ENCODE measurements around the gene TRABD2B.

Gene TRABD2B

DNA sequence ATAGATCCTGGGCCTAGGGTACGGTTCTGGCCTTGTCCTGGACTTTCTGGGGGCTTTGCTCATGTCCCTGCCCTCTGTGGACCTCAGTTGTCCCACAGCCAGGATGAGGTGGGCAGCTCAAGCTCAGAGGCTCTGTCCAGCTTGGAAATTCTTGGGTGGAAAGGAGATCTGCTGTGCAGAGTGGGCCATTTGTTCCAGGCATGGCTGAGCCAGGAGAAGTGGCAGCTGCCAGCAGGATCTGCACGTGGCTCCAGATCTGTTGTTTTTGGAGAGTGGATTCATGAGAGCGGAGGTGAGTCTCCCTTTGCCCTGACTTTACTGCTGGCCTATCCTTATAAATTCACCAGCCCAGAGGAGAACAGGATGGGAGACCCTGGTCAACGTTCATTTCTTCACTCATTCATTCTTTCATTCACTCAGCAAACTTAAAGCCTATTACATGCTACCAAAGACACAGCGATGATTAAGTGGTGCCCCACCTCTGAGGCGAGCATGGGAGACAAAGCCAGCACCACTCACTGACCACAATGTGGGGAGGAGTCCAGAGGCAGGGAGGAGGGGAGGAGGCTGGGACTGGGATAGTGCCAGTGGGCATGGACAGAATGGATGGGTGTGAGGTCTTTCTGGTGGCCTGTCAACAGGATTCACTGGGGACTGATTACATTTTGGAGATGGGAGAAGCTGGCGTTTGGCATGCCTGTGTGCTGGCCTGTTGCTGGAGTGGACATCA is 205.1 kb downstream of the TRABD2B start:
- H3K27ac Mint-ChIP-seq, result no peak overlapping the region
- no peak overlapping the region for H3K4me3 Mint-ChIP-seq
- no peaks in the 10 kb centered on the region for H3K4me1 Mint-ChIP-seq (ENCODE audit: low read depth)
- H3K36me3 Mint-ChIP-seq (ENCODE audit: low read depth), result no peaks in the 10 kb centered on the region
- H3K27me3 Mint-ChIP-seq, result peaks cover 4% of the 10 kb centered on the region
- no peaks in the 10 kb centered on the region for H3K9me3 Mint-ChIP-seq

GRCh38 chr1:47788761-47789160 is 208.4 kb downstream of the TRABD2B start:
- H3K27me3 Mint-ChIP-seq, result peaks cover 4% of the 10 kb centered on the region
- H3K4me3 Mint-ChIP-seq, result no peak overlapping the region

DNA sequence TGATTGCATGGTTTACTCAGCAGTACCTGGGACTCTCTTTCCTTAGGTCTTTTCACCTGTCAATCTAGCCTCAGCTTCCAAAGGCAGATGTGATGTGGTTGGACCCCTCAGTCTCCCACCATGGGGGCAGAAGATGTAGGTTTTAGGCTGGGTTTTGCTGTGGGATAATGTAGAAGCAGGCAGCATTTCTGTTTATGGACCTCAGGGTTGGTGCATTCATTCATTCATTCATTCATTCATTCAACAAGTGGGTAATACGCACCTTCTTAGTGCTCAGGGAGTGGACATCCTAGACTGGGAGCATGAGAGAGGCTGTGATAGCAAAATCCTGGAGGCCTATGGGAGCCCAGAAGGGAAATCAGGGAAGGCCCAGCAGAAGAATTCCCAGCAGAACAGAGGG is 209.6 kb downstream of the TRABD2B start:
- no peaks in the 10 kb centered on the region for H3K36me3 Mint-ChIP-seq (ENCODE audit: low read depth)
- H3K27ac Mint-ChIP-seq, result no peak overlapping the region
- H3K27me3 Mint-ChIP-seq, result peaks cover 4% of the 10 kb centered on the region
- H3K9me3 Mint-ChIP-seq, result no peaks in the 10 kb centered on the region
- no peak overlapping the region for H3K4me3 Mint-ChIP-seq
- no peaks in the 10 kb centered on the region for H3K4me1 Mint-ChIP-seq (ENCODE audit: low read depth)

More at GRCh38 chr1:47788761-47789160, 208.4 kb downstream of the TRABD2B start:
- Mint-ChIP-seq H3K4me1 (ENCODE audit: low read depth) (no peaks in the 10 kb centered on the region), H3K36me3 (ENCODE audit: low read depth) (no peaks in the 10 kb centered on the region), H3K27ac (no peak overlapping the region), H3K9me3 (no peaks in the 10 kb centered on the region)

GRCh38 chr1:47786316-47786715 is 210.9 kb downstream of the TRABD2B start:
- H3K9me3 Mint-ChIP-seq, result no peaks in the 10 kb centered on the region
- H3K27ac Mint-ChIP-seq, result no peak overlapping the region
- H3K27me3 Mint-ChIP-seq, result peaks cover 4% of the 10 kb centered on the region
- no peaks in the 10 kb centered on the region for H3K36me3 Mint-ChIP-seq (ENCODE audit: low read depth)
- no peak overlapping the region for H3K4me3 Mint-ChIP-seq
- no peaks in the 10 kb centered on the region for H3K4me1 Mint-ChIP-seq (ENCODE audit: low read depth)

DNA sequence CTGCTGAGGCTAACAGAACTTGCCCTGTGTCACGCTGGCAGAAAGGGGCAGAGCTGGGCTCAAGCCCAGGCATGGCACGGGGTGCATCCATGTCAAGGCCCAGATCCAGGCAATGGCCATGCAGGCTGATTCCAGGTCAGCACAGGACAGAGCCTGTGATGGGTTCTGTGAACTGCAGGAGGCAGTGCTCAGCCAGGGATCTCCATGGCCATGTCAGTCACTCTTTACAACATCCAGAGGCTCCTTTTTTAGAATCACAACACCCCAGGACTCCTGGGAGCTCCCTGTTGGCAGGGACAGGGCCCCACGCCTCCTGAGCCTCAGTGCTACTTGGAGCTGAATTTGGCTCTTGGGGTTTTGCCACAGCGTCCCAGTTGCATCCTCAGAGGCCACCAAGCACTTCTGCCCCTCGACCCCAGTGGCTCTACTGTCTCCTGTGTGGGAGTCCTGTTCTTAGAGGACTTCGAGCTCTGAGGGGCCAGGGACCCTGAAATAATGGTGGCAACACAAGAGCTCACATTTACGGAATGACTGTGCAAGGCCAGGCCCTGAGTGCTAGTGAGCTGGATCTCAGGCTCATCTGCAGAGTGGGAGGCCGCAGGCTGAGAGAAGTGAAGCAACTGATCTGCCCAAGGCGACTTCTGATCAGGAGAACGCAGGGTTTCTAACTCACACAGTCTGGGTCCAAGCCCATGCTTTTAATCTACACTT is 211.5 kb downstream of the TRABD2B start:
- H3K4me3 Mint-ChIP-seq, result no peak overlapping the region
- no peak overlapping the region for H3K27ac Mint-ChIP-seq
- H3K36me3 Mint-ChIP-seq (ENCODE audit: low read depth), result no peaks in the 10 kb centered on the region
- no peaks in the 10 kb centered on the region for H3K9me3 Mint-ChIP-seq
- peaks cover 4% of the 10 kb centered on the region for H3K27me3 Mint-ChIP-seq
- H3K4me1 Mint-ChIP-seq (ENCODE audit: low read depth), result no peaks in the 10 kb centered on the region

DNA sequence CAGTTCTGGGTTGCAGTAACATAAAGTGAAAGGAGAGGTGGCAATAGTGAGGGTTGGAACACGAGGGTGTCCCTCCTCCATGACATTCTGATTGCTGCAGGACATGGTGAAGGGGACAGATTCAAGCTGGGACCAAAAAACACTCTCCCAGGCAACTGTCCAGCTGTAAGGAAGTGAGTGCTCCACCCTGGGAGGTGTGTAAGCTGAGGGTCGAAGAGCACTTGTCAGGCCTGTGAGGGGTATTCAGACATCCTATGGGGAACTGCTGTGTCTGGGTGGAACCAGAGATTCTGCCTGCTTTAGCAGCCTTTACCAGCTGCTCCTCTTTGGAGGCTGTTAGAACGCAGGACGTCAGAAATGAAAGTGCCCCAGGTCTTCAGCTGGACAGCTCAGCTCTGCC is 212.1 kb downstream of the TRABD2B start:
- Mint-ChIP-seq H3K9me3 (no peaks in the 10 kb centered on the region), H3K27ac (no peak overlapping the region), H3K4me3 (no peak overlapping the region)

DNA sequence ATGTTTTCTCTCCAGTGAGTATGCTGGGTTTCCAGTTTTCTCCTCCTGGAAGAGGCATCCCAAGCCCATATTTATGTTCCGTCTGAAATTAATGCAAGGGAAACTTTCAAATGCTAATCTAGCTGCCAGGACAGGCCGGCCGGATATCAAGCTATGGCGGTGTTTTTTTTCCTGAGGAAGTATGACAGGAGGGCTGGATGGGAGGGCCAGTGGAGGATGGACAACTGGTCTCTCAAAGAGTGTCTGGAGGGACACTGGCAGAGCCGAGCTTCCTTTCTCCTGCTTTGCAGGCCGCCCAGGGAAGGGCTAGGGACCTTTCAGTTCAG is 212.7 kb downstream of the TRABD2B start:
- Mint-ChIP-seq H3K36me3 (ENCODE audit: low read depth) (no peaks in the 10 kb centered on the region), H3K4me3 (no peak overlapping the region), H3K9me3 (no peaks in the 10 kb centered on the region), H3K27ac (no peak overlapping the region), H3K27me3 (no peaks in the 10 kb centered on the region), H3K4me1 (ENCODE audit: low read depth) (no peaks in the 10 kb centered on the region)

More for the DNA sequence above, 212.1 kb downstream of the TRABD2B start:
- Mint-ChIP-seq H3K4me1 (ENCODE audit: low read depth) (no peaks in the 10 kb centered on the region), H3K27me3 (peaks cover 4% of the 10 kb centered on the region), H3K36me3 (ENCODE audit: low read depth) (no peaks in the 10 kb centered on the region)

DNA sequence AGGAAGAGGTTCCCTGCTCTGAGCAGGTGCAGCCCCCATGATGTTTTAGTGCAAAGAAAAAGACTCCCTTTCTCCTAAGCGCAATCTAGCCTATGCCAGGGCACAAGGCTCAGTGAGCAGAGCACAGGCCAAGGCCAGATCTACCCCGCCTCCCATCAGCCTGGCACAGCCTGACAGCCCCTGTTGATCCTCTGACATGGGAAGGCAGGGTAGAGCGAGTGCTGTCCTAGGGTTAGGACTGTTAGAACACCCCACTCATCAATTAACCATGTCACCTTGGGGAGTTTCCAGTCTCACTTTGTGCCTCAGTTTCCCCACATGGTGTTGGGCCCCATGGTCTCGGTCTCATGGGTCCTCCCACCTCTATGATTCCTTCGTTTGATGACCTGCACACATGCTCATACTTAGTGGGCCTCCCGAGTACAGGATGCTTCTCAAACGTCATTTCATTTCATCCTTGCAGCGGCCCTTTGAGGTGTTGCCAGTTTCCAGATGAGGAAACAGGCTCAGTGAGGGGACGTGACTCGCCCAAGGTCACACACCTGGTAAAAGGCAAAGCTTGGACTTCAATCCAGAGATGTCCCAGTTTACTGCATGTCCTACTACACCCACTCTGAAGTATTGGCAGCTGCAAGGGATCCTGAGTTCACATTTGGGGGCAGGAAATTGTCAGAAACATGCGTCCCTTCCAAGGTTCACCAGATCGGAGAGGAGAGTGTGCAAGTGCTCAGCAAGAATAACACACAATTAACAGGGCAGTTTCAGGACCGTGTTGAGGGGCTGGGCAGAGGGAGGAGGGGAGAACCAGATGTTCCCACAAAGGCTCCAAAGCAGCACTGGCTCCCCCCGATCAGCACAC is 213.3 kb downstream of the TRABD2B start:
- Mint-ChIP-seq H3K9me3 (no peaks in the 10 kb centered on the region), H3K27ac (no peak overlapping the region), H3K27me3 (no peaks in the 10 kb centered on the region), H3K4me3 (no peak overlapping the region), H3K4me1 (ENCODE audit: low read depth) (no peaks in the 10 kb centered on the region), H3K36me3 (ENCODE audit: low read depth) (no peaks in the 10 kb centered on the region)

GRCh38 chr1:47782414-47783166 is 214.6 kb downstream of the TRABD2B start:
- Mint-ChIP-seq H3K4me1 (ENCODE audit: low read depth) (no peaks in the 10 kb centered on the region), H3K36me3 (ENCODE audit: low read depth) (no peaks in the 10 kb centered on the region), H3K9me3 (no peaks in the 10 kb centered on the region), H3K4me3 (no peak overlapping the region), H3K27me3 (no peaks in the 10 kb centered on the region), H3K27ac (no peak overlapping the region)

DNA sequence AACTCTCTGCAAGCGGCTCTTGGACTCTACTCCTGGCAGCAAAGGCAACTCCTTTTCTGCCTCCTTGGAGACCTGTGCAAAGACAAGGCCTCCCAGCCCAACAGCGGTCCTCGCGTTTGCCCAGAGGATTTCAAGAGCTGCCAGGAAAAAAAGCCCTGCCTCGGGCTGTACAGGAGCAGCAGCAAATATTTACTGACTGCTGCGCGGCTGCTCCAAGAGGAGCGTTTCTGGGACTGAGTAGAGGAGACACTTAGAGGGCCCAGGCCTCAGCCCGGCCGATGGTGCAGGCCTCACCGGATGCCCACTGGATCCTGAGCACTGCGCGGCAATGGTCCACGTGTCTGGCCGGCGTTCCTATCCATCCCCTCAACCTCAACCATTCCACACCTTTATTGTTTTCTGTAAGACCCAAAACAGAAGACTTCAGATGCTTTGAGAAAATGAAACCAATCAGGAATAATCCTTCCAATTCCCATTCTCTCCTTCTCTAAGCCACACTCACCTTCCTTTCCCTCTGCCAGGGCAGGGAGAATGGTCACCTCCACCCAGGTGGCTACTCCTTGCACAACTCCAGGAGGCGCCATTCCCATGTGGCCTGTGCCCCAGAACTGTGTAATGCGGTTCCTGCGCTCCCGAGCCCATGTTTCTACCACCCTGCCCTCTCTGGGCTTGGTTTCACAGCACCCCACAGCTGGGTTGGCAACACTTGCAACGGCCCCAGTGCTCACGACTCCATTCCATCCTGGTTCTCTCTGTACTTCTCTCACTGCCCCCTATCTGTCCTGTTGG is 215.8 kb downstream of the TRABD2B start:
- Mint-ChIP-seq H3K36me3 (ENCODE audit: low read depth) (no peaks in the 10 kb centered on the region), H3K4me3 (no peak overlapping the region), H3K9me3 (no peaks in the 10 kb centered on the region), H3K4me1 (ENCODE audit: low read depth) (no peaks in the 10 kb centered on the region), H3K27ac (no peak overlapping the region), H3K27me3 (no peaks in the 10 kb centered on the region)

GRCh38 chr1:47780469-47780995 is 216.7 kb downstream of the TRABD2B start:
- H3K36me3 Mint-ChIP-seq (ENCODE audit: low read depth), result no peaks in the 10 kb centered on the region
- H3K9me3 Mint-ChIP-seq, result no peaks in the 10 kb centered on the region
- H3K27me3 Mint-ChIP-seq, result no peaks in the 10 kb centered on the region
- H3K27ac Mint-ChIP-seq, result no peak overlapping the region
- no peak overlapping the region for H3K4me3 Mint-ChIP-seq
- H3K4me1 Mint-ChIP-seq (ENCODE audit: low read depth), result no peaks in the 10 kb centered on the region

- H3K27ac Mint-ChIP-seq, result no peak overlapping the region
- no peaks in the 10 kb centered on the region for H3K27me3 Mint-ChIP-seq
- H3K4me1 Mint-ChIP-seq (ENCODE audit: low read depth), result no peaks in the 10 kb centered on the region
- H3K9me3 Mint-ChIP-seq, result no peaks in the 10 kb centered on the region
- H3K36me3 Mint-ChIP-seq (ENCODE audit: low read depth), result no peaks in the 10 kb centered on the region
- no peak overlapping the region for H3K4me3 Mint-ChIP-seq
Measured at GRCh38 chr1:47779613-47780012, 217.6 kb downstream of the TRABD2B start.

- Mint-ChIP-seq H3K36me3 (ENCODE audit: low read depth) (no peaks in the 10 kb centered on the region), H3K9me3 (no peaks in the 10 kb centered on the region), H3K4me3 (no peak overlapping the region), H3K4me1 (ENCODE audit: low read depth) (no peaks in the 10 kb centered on the region), H3K27me3 (no peaks in the 10 kb centered on the region), H3K27ac (no peak overlapping the region)
Measured at GRCh38 chr1:47778280-47778679, 218.9 kb downstream of the TRABD2B start.

DNA sequence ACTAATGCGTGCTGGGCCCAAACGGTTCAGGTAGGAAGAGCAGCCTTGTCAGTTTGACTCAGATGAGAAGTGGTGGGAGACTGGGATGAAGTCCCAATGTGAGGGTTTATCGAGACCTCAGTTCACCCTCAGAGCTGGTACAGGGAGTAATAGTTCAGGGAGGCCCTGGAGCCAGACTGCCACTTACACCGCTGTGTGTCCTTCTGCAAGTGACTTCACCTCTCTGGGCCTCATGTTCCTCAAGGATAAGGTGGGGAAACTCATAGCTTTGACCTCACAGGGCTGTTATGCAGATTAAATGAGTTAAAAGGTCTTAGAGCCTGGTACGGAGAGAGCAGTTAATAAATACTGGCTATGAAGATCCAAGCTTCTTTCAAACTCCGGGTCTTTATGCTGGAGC is 219.9 kb downstream of the TRABD2B start:
- Mint-ChIP-seq H3K4me1 (ENCODE audit: low read depth) (no peaks in the 10 kb centered on the region), H3K27me3 (no peaks in the 10 kb centered on the region), H3K36me3 (ENCODE audit: low read depth) (no peaks in the 10 kb centered on the region), H3K9me3 (no peaks in the 10 kb centered on the region), H3K4me3 (no peak overlapping the region), H3K27ac (no peak overlapping the region)
